HG03354 (cell line): ENCODE measurements around the gene HSPA14.
"Not testable (repeated sequence)": the region's sequence is repeated elsewhere in the genome, so short reads cannot be mapped to it uniquely, and the experiment has no call there.

Experiments used
- ATAC-seq: cut with Tn5 transposase; IDR thresholded peaks from one replicate; pipeline ENCODE4 v1.9.1; 2021; ENCODE audit warnings: mild to moderate bottlenecking; ENCODE audit not compliant: unreplicated experiment, poor library complexity, severe bottlenecking

The HSPA14 gene

DNA sequence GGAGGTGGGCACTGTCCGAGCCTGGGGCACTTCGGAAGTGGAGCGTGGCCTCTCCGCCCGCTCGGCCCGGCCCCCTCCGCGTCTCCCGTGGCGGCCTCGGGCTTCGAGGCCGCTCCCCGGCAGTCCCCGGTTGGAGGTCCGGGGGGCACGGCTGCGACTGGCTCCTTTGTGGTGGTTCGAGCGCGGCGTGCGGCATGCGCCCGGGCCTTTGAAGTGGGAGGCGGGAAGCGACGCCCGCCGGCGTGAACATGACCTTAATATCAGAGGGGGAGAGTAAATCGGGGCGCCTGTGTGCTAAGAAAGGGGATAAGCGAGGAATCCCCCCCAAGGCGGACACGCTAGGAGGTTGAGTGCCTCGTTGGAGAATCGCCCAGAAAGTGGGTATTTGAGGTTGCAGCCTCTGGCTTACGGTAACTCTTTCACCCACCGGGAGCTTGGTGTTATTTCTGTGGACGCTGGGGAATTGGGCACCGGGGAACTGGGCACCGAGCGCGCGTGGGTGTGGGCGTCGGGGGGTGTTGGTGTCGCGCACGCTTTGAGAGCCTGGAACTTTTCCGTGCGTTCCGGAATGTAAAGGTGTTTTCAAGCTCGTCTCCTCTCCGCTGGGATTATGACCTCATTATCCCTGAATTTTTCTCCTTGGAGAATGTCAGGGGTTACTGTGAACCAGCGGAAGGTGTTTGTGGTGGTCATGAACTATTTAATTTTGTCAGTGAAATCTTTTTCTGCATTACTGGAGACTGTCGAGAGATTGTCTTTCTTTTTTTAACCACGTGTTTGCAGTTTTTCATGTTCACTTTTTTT, 41.2 kb downstream of the HSPA14 start:
- ATAC-seq = peak; percentile 27

DNA sequence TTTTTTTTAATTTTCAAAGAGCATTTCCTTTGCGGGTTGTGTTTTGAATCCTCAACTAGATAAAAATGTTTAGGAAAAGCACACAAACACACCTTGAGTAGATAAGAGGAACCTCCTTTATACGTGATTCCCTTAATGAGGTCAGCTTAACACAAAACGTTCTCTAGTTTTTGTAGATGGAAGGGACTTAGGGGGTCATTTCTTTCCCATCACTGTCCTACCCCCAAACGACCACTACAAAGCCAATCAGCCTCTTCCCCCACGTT, 41.8 kb downstream of the HSPA14 start:
- no peak for ATAC-seq

DNA sequence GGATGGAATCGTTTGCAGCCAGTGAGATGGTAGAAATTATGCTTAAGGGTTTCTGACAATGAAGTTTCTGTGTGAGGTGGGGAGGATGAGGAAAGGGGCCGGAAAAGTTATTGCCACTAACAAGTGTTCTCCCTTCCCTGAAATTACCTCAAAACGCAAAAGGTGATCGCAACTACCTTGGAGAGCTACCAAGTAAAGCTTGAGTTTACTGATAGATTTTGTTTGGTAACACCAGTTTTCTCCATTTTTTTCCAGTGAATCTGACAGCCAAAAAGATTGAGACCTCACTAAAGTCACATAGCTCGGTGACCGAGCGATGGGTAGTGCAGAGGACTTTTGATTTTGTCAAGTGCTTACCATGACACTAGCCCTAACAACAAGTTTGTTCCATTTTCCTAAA, 42.1 kb downstream of the HSPA14 start:
- no peak for ATAC-seq

DNA sequence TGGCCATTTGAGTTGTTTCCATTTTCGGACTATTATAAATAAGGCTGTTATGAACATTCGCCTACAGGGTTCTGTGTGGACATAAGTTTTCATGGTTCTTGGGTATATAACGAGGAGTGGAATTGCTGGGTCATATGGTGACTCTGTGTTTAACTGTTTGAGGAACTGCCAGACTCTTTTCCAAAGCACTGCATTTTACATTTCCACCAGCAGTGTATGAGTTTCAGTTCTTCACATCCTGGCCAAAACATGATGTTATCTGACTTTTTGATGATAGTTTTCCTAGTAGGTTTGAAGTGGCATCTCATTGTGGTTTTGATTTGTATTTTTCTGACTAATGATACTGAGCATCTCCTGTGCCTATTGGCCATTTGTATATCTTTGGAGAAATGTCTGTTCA, 46.0 kb downstream of the HSPA14 start:
- ATAC-seq = no peak

DNA sequence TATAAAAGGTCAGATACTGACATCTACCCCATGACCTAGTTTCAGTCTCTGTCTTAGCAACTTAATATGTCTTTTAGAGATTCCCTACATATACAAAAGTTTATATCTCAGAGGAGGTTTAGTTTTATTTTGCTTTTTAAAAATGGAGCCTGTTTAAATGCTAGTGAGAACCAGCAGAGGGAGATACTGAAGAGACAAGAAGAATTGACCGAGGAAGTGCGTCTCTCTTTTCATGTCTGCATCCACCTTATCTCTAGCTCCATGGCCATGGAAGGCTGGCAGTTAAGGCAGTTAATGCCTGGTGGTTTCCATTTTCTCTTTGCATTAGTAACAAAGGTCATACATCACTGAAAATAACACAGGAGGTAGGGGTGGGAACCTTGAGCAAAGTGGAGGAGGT, 51.2 kb downstream of the HSPA14 start:
- no peak for ATAC-seq

DNA sequence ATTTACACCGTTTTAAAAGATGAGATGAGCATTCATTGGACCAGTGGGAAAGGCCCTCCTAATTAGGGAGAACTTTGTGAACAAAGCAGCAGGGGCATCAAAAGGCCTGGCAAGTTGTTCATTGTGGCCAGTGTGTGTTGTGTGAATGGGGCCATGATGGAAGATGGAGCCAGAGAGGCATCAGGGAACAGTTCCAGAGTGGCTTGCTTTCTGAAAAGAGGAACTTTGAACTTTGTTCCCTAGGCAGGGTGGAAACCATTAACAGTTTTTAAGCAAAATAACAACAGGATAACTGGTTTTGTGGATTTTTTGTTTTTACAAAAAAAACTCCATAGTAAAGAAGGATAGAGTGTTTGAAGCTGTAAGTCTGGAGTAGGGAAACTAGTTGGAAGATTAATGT, 53.0 kb downstream of the HSPA14 start:
- ATAC-seq = no peak

DNA sequence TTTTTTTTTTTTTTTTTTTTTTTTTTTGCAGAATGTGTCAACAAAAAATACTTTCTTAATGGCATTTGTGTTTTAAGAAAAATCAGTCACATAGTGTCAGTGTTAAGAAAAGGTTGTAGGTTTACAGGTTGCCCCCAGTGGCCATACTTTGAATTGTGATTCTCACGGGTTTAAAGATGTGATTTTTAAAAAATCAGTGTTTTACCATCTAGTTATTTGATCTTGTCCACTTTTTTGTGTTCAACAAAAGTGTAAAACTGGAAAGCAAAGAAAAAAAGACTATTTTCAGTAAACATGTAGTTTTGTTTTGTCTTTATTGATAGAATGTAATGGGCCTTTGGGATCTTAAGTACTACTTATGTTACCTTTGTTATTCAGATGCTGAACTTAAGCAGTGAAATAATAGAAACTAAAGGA, 66.2 kb downstream of the HSPA14 start:
- ATAC-seq = peak; percentile 74

DNA sequence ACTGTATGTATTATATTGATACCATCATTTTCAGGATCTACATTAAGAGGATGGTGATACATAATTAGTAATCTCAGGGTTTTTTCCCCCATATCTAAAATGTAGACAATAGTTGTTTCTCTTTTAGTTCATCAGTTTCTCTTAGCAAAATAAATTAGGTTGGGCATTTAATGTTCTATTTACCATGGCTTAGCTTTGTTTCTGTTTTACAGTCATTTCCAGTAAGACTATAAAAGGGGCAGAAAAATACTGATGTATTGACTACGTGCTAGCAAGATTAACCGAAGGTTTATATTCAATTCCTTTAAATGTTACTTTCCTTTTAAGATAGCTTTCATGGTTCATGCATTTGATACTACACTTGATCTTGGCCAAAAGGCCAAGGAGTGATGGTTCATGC, 66.8 kb downstream of the HSPA14 start:
- ATAC-seq = no peak

DNA sequence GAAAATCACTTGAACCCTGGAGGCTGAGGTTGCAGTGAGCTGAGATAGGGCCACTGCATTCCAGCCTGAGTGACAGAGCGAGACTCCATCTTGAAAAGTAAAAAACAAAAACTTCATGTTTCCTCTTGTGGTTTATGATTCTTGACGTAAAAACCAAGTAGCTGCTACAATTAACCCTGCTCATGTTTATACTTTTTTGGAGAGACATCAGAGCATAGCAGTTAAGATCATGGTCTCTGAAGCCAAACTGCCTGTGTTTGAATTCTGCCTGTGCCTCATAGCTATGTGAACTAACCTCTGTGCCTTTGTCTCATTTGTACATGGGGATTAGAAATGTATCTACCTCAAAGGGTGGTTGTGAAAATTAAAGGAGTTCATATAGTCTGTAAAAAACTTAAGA, 67.8 kb downstream of the HSPA14 start:
- ATAC-seq = no peak

DNA sequence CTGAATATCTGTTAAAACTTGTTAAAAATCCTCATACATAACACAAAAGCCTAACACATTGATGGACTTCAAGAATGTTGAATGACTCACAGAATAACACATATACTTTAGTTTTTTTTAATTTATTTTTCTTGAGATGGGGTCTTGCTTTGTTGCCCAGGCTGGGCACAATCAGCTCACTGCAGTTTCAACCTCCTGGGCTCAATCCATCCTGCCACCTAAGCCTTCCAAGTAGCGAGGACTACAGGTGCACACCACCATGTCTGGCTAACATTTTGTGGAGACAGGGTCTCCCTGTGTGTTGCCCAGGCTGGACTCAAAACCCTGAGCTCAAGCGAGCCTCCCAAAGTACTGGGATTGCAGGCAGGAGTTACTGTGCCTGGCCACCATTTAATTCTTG, 68.7 kb downstream of the HSPA14 start:
- ATAC-seq = no peak

DNA sequence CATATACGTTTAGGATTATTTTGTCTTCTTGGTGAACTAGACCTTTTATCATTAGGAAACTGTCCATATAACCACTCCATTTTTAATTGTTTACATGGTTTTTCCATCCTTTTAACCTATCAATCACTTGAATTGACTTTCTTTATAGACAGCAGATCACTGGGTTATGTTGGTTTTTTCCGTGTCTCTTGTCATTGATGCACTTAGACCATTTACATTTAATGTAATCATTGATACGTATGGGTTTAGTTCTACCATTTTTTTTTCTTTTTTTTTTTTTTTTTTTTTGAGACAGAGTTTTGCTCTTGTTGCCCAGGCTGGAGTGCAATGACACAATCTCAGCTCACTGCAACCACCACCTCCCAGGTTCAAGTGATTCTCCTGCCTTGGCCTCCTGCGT, 69.5 kb downstream of the HSPA14 start:
- ATAC-seq = not testable (repeated sequence)

DNA sequence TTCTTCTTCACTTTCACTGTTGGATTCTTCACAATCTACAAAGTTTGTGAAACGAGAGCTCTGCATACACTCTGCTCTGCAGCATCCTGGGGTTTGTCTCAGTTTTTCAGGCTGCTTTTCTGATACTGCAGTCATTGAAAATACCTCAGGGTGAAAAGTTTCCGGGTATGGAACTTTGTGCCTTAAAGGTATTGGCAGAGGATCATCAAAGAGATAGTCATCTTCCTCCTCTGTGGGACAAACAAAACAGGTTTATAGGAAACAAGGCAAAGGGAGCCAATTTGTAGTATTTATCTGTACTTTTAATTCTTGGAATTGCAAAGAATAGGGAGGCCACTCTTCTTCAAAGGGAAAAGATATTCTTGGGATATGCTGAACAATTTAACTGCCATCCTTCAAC, 71.0 kb downstream of the HSPA14 start:
- ATAC-seq = no peak

DNA sequence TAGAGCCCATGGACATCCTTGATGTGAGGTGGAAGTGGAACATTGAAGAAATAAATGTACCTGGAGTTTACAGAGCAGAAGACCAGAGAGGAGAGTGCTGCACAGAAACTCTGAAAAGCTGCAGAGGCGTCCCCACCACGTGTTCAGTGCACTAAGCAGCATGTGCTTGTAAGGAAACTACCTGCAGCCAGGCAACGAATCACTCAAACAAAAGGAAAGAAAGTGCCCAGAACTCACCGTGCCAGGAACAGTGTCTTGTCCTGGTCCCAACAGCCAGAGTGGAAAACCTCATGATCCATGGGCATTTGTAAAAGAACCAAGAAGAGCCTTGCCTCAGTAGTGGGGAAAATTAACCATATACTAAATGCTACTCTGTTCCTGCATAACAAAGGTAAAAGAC, 72.8 kb downstream of the HSPA14 start:
- no peak for ATAC-seq

DNA sequence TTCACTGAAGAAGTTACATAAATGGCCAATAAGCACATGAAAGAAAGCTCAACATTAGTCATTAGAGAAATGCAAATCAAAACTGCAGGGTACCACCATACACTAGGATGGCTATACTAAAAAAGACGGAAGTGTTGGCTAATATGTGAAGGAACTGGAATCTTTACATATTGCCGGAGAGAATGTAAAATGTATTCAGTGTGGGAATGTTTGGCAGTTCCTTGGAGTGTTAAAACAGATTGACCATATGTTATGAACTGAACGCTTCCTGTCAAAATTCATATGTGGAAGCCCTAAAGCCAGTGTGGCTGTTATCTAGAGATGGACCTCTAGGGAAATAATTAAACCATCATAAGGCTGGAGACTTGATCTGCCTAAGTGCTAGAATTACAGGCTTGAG, 73.7 kb downstream of the HSPA14 start:
- no peak for ATAC-seq

DNA sequence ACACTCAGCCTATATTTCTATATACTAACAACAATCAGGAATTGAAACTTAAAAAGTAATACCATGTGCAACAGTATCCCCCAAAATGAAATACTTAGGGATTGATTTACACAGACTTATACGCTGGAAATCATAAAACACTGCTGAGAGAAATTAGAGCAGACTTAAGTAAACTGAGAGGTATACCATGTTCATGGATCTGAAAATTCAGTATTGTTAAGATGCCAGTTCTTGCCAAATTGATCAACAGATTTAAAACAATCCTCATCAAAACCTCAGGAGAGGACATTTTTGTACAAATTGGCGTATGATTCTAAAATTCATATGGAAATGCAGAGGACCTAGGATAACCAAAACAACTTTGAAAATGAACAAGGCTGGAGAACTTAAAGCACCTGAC, 78.5 kb downstream of the HSPA14 start:
- no peak for ATAC-seq

DNA sequence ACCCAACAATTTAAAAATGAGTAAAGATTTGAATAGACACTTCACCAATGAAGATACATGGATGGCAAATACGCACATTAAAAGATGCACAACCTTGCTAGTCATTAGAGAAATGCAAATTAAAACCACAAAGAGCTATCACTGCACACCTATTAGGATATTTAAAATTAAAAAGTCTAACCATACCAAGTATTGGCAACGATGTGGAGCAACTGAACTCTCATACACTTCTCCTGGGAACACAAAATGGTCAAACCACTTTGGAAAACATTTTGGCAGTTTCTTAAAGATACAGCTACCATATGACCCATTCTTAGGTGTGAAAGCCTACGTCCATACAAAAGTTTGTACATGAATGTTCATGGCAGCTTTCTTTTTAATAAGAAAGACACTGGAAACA, 79.7 kb downstream of the HSPA14 start:
- no peak for ATAC-seq

DNA sequence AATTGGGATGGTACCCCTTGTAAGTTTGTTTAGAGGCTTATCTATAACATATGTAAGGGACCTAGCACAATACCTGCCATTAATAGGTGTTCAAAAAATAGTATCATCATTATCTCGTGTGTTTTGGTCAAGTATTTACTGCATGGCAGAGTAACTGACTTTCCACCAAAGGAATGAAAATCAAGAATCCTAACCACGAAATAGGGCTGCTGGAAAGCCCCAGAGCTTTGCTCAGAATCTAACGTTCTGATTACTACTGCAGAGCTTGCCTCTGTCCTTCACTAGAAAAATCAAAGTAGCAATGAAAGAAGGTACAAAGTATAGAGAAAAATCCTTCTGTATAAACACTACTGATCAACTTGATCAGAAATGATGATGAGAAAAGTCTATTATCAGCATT, 80.9 kb downstream of the HSPA14 start:
- ATAC-seq = no peak
